ENCODE results near the gene MGMT. TPM values are rescaled to one million over a fixed set of nuclear protein-coding genes. Genes with fewer than 3 reads are reported as not detected.

MGMT gene
- polyA plus RNA-seq, 3 donors: 9.5 to 23.5 (median 17.5) TPM

DNA sequence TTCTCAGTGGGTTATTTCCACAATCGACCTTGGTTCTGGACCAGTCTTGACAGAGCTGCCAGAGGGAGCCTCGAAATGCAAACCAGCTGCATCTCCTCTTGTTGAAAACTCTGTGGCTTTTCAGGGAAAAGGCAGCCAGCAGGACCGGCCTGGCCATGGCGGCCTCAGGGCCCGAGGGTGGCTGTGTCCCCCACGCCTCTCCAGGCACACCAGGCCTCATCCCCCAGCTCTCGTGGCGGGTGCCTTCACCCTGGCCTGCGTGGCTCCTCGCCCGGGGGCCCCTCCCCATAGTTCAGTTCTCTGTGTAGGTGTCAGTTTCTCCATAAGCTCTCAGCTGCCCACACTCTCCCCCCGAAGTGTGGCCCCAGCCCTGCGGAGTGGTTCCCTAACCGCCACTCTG is 63.5 kb downstream of the MGMT start:
- no peak overlapping the region for H2AFZ ChIP-seq (ENCODE audit: insufficient read depth, low read depth, low read length, poor library complexity, severe bottlenecking)
- no peaks in the 10 kb centered on the region for H3K36me3 ChIP-seq (replicated peaks in 1 of 2; ENCODE audit: control insufficient read depth in 1 of 2, insufficient read depth in 2 of 2, low read length in 2 of 2)
- H3K9me3 ChIP-seq (replicated peaks in 1 of 2; ENCODE audit: control insufficient read depth in 1 of 2, insufficient read depth in 1 of 2, low read length in 2 of 2): peaks cover 0 to 2% of the 10 kb centered on the region in 2 donors
- no peak overlapping the region for H3K27ac ChIP-seq (ENCODE audit: low read depth in 1 of 2, low read length in 2 of 2)
- WGBS (ENCODE audit: insufficient coverage): 98% methylated on average over 13 of the region's 14 CpGs
- H4K20me1 ChIP-seq (ENCODE audit: insufficient read depth, low read length): no peaks in the 10 kb centered on the region
- DNase-seq: no peak
- no peaks in the 10 kb centered on the region for H3K4me1 ChIP-seq (ENCODE audit: control insufficient read depth in 1 of 2, insufficient read depth in 2 of 2, low read length in 2 of 2)
- H3K27me3 ChIP-seq (ENCODE audit: control insufficient read depth in 2 of 2, insufficient read depth in 2 of 2, low read length in 2 of 2): no peaks in the 10 kb centered on the region
- no peak overlapping the region for H3K4me3 ChIP-seq (replicated peaks in 1 of 3; ENCODE audit: low read depth in 2 of 3, low read length in 3 of 3)
- peaks cover 4 to 11% of the 10 kb centered on the region in 2 donors for H3K36me3 Mint-ChIP-seq
- intact Hi-C loops (cut with micrococcal nuclease): no loop called here
- peaks cover 0 to 4% (median 2%) of the 10 kb centered on the region in 3 donors for H3K27me3 Mint-ChIP-seq (ENCODE audit: low read depth in 3 of 3)
- no peaks in the 10 kb centered on the region for H3K79me2 ChIP-seq (ENCODE audit: insufficient read depth, low read length)
- no peak for TF ChIP-seq CTCF (IDR thresholded peaks at IDR 0.05)
- no peak overlapping the region for H3K4me3 Mint-ChIP-seq
- H3K4me1 Mint-ChIP-seq: peaks cover 8% of the 10 kb centered on the region
- no peak overlapping the region for H3K4me2 ChIP-seq (replicated peaks; ENCODE audit: extremely low read depth, low read length, poor library complexity, severe bottlenecking)
- H3K27ac Mint-ChIP-seq: no peak overlapping the region
- H3K9ac ChIP-seq (ENCODE audit: insufficient read depth, low read length, poor library complexity, severe bottlenecking): no peak overlapping the region
- H3K9me3 Mint-ChIP-seq: peaks cover 3 to 14% (median 7%) of the 10 kb centered on the region in 7 donors

DNA sequence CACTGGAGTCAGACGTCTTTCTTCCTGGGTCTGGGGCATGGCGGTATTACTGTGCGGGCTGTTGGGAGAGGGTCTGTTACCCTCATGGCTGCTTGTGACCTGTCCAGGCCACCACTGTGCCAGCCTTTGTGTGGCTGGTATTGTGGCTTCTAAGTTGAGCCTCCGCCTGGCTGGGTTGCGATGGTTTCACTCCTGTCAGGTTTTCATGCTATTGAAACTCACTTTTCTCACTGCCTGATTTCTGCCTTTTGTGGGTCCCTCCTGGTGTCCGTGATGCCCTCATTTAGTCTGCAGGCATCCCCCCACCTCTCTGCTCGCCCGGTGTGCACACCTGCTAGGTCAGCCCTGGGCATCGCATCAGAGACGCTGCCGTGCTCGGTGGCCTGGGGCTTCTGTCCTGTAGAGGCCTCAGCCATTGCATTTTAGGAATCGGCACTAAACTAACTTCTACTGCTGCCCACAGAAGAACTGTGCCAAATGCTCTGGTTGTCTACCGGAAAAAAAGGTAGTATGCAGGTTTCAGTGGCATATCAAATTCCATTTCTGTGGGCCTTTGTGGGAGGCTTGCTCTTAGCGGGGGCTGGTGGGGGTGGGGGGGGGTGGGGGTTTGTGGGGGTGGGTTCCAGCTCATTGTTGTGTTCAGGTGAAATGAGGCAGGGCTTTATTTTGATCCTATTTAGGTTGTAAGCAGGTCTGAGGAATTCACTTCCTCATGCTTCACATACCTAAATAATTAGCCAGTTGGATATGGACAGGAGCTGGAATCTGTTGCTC is 64.3 kb downstream of the MGMT start:
- Mint-ChIP-seq H3K36me3 (peaks cover 4 to 11% of the 10 kb centered on the region in 2 donors), H3K9me3 (peaks cover 3 to 14% (median 7%) of the 10 kb centered on the region in 7 donors), H3K27ac (peak overlapping the region in 1 of 7 donors; percentile 3), H3K4me1 (peaks cover 8% of the 10 kb centered on the region), H3K4me3 (no peak overlapping the region), H3K27me3 (ENCODE audit: low read depth in 3 of 3) (peaks cover 0 to 4% (median 2%) of the 10 kb centered on the region in 3 donors)
- Histone ChIP-seq H3K36me3 (replicated peaks in 1 of 2; ENCODE audit: control insufficient read depth in 1 of 2, insufficient read depth in 2 of 2, low read length in 2 of 2) (no peaks in the 10 kb centered on the region), H3K27ac (ENCODE audit: low read depth in 1 of 2, low read length in 2 of 2) (no peak overlapping the region), H3K4me3 (replicated peaks in 1 of 3; ENCODE audit: low read depth in 2 of 3, low read length in 3 of 3) (no peak overlapping the region), H4K20me1 (ENCODE audit: insufficient read depth, low read length) (no peaks in the 10 kb centered on the region), H3K4me2 (replicated peaks; ENCODE audit: extremely low read depth, low read length, poor library complexity, severe bottlenecking) (no peak overlapping the region), H3K79me2 (ENCODE audit: insufficient read depth, low read length) (no peaks in the 10 kb centered on the region), H3K9ac (ENCODE audit: insufficient read depth, low read length, poor library complexity, severe bottlenecking) (no peak overlapping the region), H3K27me3 (ENCODE audit: control insufficient read depth in 2 of 2, insufficient read depth in 2 of 2, low read length in 2 of 2) (no peaks in the 10 kb centered on the region), H3K4me1 (ENCODE audit: control insufficient read depth in 1 of 2, insufficient read depth in 2 of 2, low read length in 2 of 2) (no peaks in the 10 kb centered on the region), H2AFZ (ENCODE audit: insufficient read depth, low read depth, low read length, poor library complexity, severe bottlenecking) (no peak overlapping the region), H3K9me3 (replicated peaks in 1 of 2; ENCODE audit: control insufficient read depth in 1 of 2, insufficient read depth in 1 of 2, low read length in 2 of 2) (peaks cover 0 to 2% of the 10 kb centered on the region in 2 donors)
- no peak for TF ChIP-seq CTCF (IDR thresholded peaks at IDR 0.05)
- DNase-seq: no peak
- intact Hi-C loops (cut with micrococcal nuclease): no loop called here
- WGBS (ENCODE audit: insufficient coverage): 98% methylated on average over 12 of the region's 15 CpGs

Measured in CD14-positive monocyte (primary cell).